HCT116 (cell line): Measurements from ENCODE around the gene KIAA0319L.

Source experiments
- CTCF ChIP-seq, 3 experiments: fragments of 200-600 bp in 1 of 3; sonication (generic) in 1 of 3; IDR thresholded peaks in 2 of 3; conservative IDR thresholded peaks in 1 of 3; 2 replicates each; pipeline ENCODE4 v1.5.1; 2012 to 2017; ENCODE audit warnings: low read depth in 2 of 3, low read length in 2 of 3, antibody characterized with exemption in 1 of 3, borderline replicate concordance in 1 of 3, control low read depth in 1 of 3, mild to moderate bottlenecking in 1 of 3, mixed read lengths in 1 of 3, mixed run types in 1 of 3, moderate library complexity in 1 of 3; ENCODE audit not compliant: insufficient read depth in 1 of 3
- POLR2AphosphoS5 ChIP-seq: IDR thresholded peaks from 2 replicates; pipeline ENCODE4 v1.6.1; 2011; ENCODE audit warnings: mild to moderate bottlenecking, low read depth, low read length, moderate library complexity
- SP1 ChIP-seq: IDR thresholded peaks from 2 replicates; pipeline ENCODE4 v1.6.1; 2012; ENCODE audit warnings: low read depth

GRCh38 chr1:35524106-35524505, 33.1 kb downstream of the KIAA0319L start:
- TF ChIP-seq CTCF (IDR thresholded peaks at IDR 0.05 in 2 of 3, conservative IDR thresholded peaks at IDR 0.05 in 1 of 3; ENCODE audit: borderline replicate concordance in 1 of 3, insufficient read depth in 1 of 3, low read depth in 2 of 3, low read length in 2 of 3) (no peak), POLR2AphosphoS5 (no peak), SP1 (no peak)
